Stimulated activated CD4-positive, alpha-beta T cell treated with anti-CD3 and anti-CD28 coated beads, Interleukin-1b, Interleukin-23, amount 100 ng/mL, for 4 hours (primary cell): Measurements from ENCODE around the gene EPHA4.

ENCODE experiments used
- DNase-seq, 2 donors: peaks; one replicate each; pipeline ENCODE4 v3.0.0-alpha.2; 2020; ENCODE audit warnings: low read depth in 2 of 2

Gene EPHA4

GRCh38 chr2:221503965-221504364 lies 68.1 kb downstream of the EPHA4 start:
- DNase-seq: no peak

- DNase-seq: no peak
Measured at GRCh38 chr2:221502270-221503010, 69.7 kb downstream of the EPHA4 start.

GRCh38 chr2:221501883-221502269 lies 70.2 kb downstream of the EPHA4 start:
- DNase-seq: no peak

GRCh38 chr2:221501210-221501882 lies 70.8 kb downstream of the EPHA4 start:
- no peak for DNase-seq

GRCh38 chr2:221500501-221501209 lies 71.4 kb downstream of the EPHA4 start:
- DNase-seq: no peak

- no peak for DNase-seq
Measured at GRCh38 chr2:221495731-221496130, 76.4 kb downstream of the EPHA4 start.

GRCh38 chr2:221494556-221494955 lies 77.5 kb downstream of the EPHA4 start:
- no peak for DNase-seq

- DNase-seq: no peak
Measured at GRCh38 chr2:221493391-221493790, 78.7 kb downstream of the EPHA4 start.

- DNase-seq: no peak
Measured at GRCh38 chr2:221492636-221493035, 79.5 kb downstream of the EPHA4 start.

- no peak for DNase-seq
Measured at GRCh38 chr2:221490506-221491060, 81.5 kb downstream of the EPHA4 start.

- DNase-seq: no peak
Measured at GRCh38 chr2:221488136-221488807, 83.8 kb downstream of the EPHA4 start.

- DNase-seq: no peak
Measured at GRCh38 chr2:221486106-221486505, 86.0 kb downstream of the EPHA4 start.

- DNase-seq: no peak
Measured at GRCh38 chr2:221485503-221485870, 86.6 kb downstream of the EPHA4 start.

GRCh38 chr2:221484761-221485502 lies 87.2 kb downstream of the EPHA4 start:
- DNase-seq: no peak

GRCh38 chr2:221482666-221483455 lies 89.2 kb downstream of the EPHA4 start:
- DNase-seq: no peak

- DNase-seq: no peak
Measured at GRCh38 chr2:221480821-221481220, 91.3 kb downstream of the EPHA4 start.

GRCh38 chr2:221480163-221480562 lies 91.9 kb downstream of the EPHA4 start:
- DNase-seq: no peak

- no peak for DNase-seq
Measured at GRCh38 chr2:221478485-221478863, 93.6 kb downstream of the EPHA4 start.

- DNase-seq: no peak
Measured at GRCh38 chr2:221477714-221478484, 94.2 kb downstream of the EPHA4 start.

GRCh38 chr2:221476195-221476594 lies 95.9 kb downstream of the EPHA4 start:
- DNase-seq: no peak
